H1 (cell line): ENCODE data around the gene HOXB8. TPM values are rescaled to one million over a fixed set of nuclear protein-coding genes. Genes with fewer than 3 reads are reported as not detected.
A peak's percentile ranks its signal among the peaks of the same experiment; 100 is the strongest.

Experiments
- ASH2L ChIP-seq: fragments of 200-600, 300-600 bp; sonication (generic); IDR thresholded peaks from one replicate; pipeline ENCODE4 v1.7.1; 2017; ENCODE audit warnings: low read length
- CBX5 ChIP-seq: fragments of 300-800, 300-1000 bp; sonication (generic); IDR thresholded peaks from 2 replicates; pipeline ENCODE4 v1.7.1; 2016; ENCODE audit warnings: antibody characterized with exemption, low read length, low read depth
- CHD1 ChIP-seq: IDR thresholded peaks from 2 replicates; pipeline ENCODE4 v1.6.1; 2012; ENCODE audit warnings: low read depth, low read length, improper control_type of control experiment
- E2F6 ChIP-seq: IDR thresholded peaks from 2 replicates; pipeline ENCODE4 v1.6.1; 2012; ENCODE audit warnings: inconsistent platforms
- HDAC2 ChIP-seq, 2 experiments: fragments of 300-600 bp in 1 of 2; sonication (generic) in 1 of 2; IDR thresholded peaks; 2 replicates each; pipeline ENCODE4 v1.6.1; 2011 to 2012; ENCODE audit warnings: low read depth in 2 of 2, low read length in 2 of 2, mild to moderate bottlenecking in 2 of 2, moderate library complexity in 2 of 2, borderline replicate concordance in 1 of 2, inconsistent platforms in 1 of 2
- MAX ChIP-seq: IDR thresholded peaks from 2 replicates; pipeline ENCODE4 v1.6.1; 2012; ENCODE audit warnings: inconsistent platforms
- RAD21 ChIP-seq, 2 experiments: IDR thresholded peaks in 1 of 2; conservative IDR thresholded peaks in 1 of 2; 2 replicates each; pipeline ENCODE4 v1.6.1; 2011; ENCODE audit warnings: low read depth in 2 of 2, low read length in 2 of 2, improper control_type of control experiment in 1 of 2, inconsistent platforms in 1 of 2, mild to moderate bottlenecking in 1 of 2, moderate library complexity in 1 of 2
- SP1 ChIP-seq: IDR thresholded peaks from 2 replicates; pipeline ENCODE4 v1.6.1; 2011; ENCODE audit warnings: low read depth, low read length
- TBP ChIP-seq: IDR thresholded peaks from 2 replicates; pipeline ENCODE4 v1.6.1; 2011; ENCODE audit warnings: low read depth, low read length, improper control_type of control experiment
- YY1 ChIP-seq: IDR thresholded peaks from 2 replicates; pipeline ENCODE4 v1.6.1; 2011; ENCODE audit warnings: low read depth, mild to moderate bottlenecking, low read length
- polyA plus RNA-seq, 7 experiments: library from polyadenylated mRNA; depleted of rRNA in 3 of 7; stranded (reverse) in 5 of 7; unstranded in 2 of 7; fragments of >200 nt in 5 of 7; fragments of 200-250 nt in 2 of 7; gene quantifications; 1 replicate in 5 of 7; 2 replicates in 1 of 7; 4 replicates in 1 of 7; pipeline versions ENCODE4 v1.2.1 to v1.2.3, GENCODE V29; 2011 to 2013; ENCODE audit warnings: missing spikeins in 2 of 7, mixed read lengths in 2 of 7
- total RNA-seq: library from RNA; stranded (reverse); fragmentation: NEBNext Ultra II Directional; extraction: Animal tissue kit (Norgen Biotek cat#: 25700); gene quantifications from 2 replicates; pipeline ENCODE4 v1.2.1, GENCODE V29; 2021

HOXB8 gene
- total and polyA plus RNA-seq, 2 of the 8 experiments (the other 6 are each of a cell fraction or from before 2014, with no cell fraction given) = not detected

GRCh38 chr17:48636177-48637018 lies 21.3 kb upstream of the HOXB8 start (continued):
- peak; percentile 44; the same call in 1 of the 2 replicates for TF ChIP-seq YY1
- TF ChIP-seq CBX5 = no peak
- peak; percentile 61 for TF ChIP-seq MAX
- no peak for TF ChIP-seq CHD1
- TF ChIP-seq RAD21 (IDR thresholded peaks at IDR 0.05 in 1 of 2, conservative IDR thresholded peaks at IDR 0.05 in 1 of 2; ENCODE audit: low read depth in 2 of 2, low read length in 2 of 2) = peak; percentile 34 to 48; a peak in 3 of 4 replicates
- no peak for TF ChIP-seq SP1
- TF ChIP-seq ASH2L = peak; percentile 65
- peak; percentile 47; the same call in 1 of the 2 replicates for TF ChIP-seq E2F6
- peak; percentile 68; the same call in 1 of the 2 replicates for TF ChIP-seq TBP
- no peak for TF ChIP-seq HDAC2 (IDR thresholded peaks at IDR 0.05; ENCODE audit: borderline replicate concordance in 1 of 2, low read depth in 2 of 2, low read length in 2 of 2)
